ENCODE measurements around the gene EVA1B. TPM values are rescaled to one million over a fixed set of nuclear protein-coding genes. Genes with fewer than 3 reads are reported as not detected.

Gene EVA1B, protein sequence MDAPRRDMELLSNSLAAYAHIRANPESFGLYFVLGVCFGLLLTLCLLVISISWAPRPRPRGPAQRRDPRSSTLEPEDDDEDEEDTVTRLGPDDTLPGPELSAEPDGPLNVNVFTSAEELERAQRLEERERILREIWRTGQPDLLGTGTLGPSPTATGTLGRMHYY
- polyA plus RNA-seq (2011; rRNA removed) (101 and 133 TPM in 2 replicates), polyA minus RNA-seq (2011; rRNA and poly(A)+ RNA removed) (18.2 and 21.1 TPM in 2 replicates)

DNA sequence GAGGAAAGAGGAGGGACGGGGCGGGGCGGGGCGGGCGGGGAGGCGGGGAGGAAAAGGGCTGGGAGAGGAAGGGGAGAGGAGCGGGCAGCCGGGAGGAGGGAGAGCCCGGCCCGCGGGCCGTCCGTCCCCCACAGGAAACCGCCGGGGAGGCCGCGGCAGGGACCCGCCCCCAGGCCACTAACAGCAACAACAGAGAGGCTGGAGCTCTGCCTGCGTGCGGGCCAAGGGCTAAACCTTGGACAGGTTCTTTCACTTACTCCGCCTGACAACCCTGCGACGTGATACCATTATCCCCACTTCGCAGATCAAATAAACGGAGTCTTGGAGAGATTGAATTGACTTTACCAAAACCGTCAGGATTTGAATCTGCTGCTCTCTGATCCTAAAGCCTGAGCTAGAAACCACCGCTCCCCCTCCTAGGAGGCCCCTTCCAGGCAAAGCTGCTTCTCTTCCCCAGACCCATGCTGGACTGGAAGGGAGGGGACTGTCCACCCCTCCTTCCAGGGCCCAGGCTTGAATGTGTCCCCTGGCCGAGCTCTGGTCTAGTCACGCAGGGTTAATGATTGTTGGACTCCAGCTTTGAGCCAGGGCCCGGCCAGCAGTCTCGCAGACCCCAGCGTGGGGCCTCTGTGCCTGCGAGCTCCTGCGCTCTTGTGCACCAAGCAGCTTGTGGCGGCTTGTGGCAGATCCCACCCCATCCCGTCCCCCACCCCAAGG lies at the start of gene EVA1B:
Gene EVA1B, minus strand, starts transcription at position 10 of the 717 bp plus-strand sequence. CDS start 608 bp downstream, outside the sequence.
- peak; percentile 52 for DNase-seq (ENCODE audit: low read depth)
- Histone ChIP-seq H3K4me3 (ENCODE audit: low read depth, low read length) (peak within 1 kb of the TSS; percentile 81), H3K27me3 (ENCODE audit: control insufficient read depth, insufficient read depth, low read length) (no peaks in the 10 kb centered on the region), H3K36me3 (ENCODE audit: control insufficient read depth, insufficient read depth, low read length) (peaks cover 15% of the 10 kb centered on the region)
- POLR2A ChIA-PET, result interaction anchor here (0.9 kb wide), 1 partner anchor 190 kb away, joined by 4 read pairs; no protein-coding TSS in a partner anchor
- TF ChIP-seq, protein P1, sequence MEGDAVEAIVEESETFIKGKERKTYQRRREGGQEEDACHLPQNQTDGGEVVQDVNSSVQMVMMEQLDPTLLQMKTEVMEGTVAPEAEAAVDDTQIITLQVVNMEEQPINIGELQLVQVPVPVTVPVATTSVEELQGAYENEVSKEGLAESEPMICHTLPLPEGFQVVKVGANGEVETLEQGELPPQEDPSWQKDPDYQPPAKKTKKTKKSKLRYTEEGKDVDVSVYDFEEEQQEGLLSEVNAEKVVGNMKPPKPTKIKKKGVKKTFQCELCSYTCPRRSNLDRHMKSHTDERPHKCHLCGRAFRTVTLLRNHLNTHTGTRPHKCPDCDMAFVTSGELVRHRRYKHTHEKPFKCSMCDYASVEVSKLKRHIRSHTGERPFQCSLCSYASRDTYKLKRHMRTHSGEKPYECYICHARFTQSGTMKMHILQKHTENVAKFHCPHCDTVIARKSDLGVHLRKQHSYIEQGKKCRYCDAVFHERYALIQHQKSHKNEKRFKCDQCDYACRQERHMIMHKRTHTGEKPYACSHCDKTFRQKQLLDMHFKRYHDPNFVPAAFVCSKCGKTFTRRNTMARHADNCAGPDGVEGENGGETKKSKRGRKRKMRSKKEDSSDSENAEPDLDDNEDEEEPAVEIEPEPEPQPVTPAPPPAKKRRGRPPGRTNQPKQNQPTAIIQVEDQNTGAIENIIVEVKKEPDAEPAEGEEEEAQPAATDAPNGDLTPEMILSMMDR (IDR thresholded peaks at IDR 0.05; ENCODE audit: insufficient read depth, low read depth, low read length), result no peak
- CTCF ChIA-PET, result interaction anchor here (1.0 to 5.5 kb wide), 5 partner anchors 19 to 189 kb away, joined by 3 to 25 read pairs (median 4); partner anchors contain the start of gene TRAPPC3

DNA sequence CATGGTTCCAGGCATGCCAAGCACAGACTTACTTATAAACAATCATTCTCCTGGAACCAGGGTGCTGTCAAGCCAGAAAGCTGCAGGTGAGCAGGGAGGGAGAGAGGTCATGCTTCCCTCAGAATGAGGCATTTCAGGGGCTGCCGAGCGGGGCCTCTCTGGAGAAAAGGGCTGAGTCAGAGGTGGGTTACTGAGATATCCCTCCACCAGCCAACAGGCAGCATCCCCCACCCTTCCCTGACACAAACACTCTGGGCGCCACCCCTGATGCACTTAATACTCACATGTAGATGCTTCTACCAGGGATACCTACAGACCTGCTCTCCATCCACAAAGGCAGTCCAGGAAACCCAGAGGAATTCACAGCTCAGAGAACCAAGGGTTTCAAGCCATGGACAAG lies 49.2 kb upstream of the EVA1B start:
- POLR2A ChIA-PET, result interaction anchor here (0.6 kb wide), 2 partner anchors 14 to 51 kb away, joined by 3 to 6 read pairs; no protein-coding TSS in a partner anchor

DNA sequence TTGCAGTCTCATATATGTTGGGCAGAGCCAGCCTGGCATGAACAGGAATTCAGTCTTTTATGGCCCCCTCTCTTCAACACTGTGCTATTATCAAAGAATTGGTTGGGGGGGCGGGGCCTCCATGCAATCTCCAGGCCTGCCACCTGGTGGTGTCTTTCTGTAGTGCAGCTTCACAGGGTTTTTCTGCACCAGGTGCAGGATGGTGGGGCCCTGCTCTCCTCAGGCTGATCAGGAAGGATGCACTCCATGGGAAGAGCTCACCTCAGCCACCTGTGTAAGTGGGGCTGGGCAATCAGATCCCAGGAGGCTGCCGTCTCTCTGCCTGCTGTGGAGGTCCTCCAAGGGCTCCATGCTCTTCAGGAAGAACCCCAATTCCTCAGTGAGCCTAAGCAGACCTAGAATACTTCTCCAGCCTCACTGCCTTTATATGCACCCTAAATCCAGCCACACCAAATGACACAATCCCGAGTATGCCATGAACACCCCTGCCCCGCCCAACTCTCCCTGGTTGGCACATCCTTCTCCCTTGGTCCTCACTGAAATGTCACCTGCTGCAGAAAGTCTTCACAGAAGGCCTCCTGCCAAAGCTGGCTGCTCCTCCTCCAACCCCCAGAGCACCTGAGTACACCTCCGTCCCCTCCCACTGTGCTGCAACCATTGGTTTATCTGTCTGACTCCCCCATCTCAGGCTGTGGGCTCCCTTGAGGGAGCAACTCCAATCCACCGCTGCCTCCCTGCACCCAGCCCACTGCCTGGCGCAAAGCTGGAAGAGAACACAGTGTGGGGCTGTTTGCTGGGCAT lies 45.8 kb upstream of the EVA1B start:
- POLR2A ChIA-PET, result no interaction called here

More for the DNA sequence above, 49.2 kb upstream of the EVA1B start:
- no peak overlapping the region for H3K4me3 ChIP-seq (ENCODE audit: low read depth, low read length)
- CTCF ChIA-PET, result interaction anchor here (0.7 to 1.7 kb wide), 4 partner anchors 20 to 223 kb away, joined by 3 to 6 read pairs (median 4); partner anchors contain the start of gene TRAPPC3
- no peaks in the 10 kb centered on the region for H3K27me3 ChIP-seq (ENCODE audit: control insufficient read depth, insufficient read depth, low read length)
- TF ChIP-seq, protein P1 (IDR thresholded peaks at IDR 0.05; ENCODE audit: insufficient read depth, low read depth, low read length), result no peak
- DNase-seq (ENCODE audit: low read depth), result no peak
- peaks cover 5% of the 10 kb centered on the region for H3K36me3 ChIP-seq (ENCODE audit: control insufficient read depth, insufficient read depth, low read length)

DNA sequence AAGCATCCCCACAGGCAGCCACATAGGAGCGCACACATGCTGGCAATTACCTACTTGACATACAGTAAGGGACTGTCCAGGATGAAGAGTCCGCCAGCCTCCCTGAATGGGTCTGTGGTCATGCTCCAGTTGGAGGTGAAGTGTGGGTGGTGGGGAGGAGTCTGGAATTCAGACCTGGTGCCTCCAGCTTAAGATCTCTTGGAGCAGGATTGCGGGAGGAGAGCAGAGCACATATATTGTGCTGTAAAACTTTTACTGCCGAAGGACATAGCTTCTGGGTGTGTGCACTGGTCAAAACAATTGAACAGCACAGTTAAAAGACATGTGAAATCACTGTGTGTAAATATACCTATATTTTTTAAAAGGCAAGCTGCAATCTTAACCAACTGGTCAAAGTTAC lies 44.4 kb upstream of the EVA1B start:
- DNase-seq (ENCODE audit: low read depth), result no peak
- H3K4me3 ChIP-seq (ENCODE audit: low read depth, low read length), result no peak overlapping the region
- TF ChIP-seq, protein P1 (IDR thresholded peaks at IDR 0.05; ENCODE audit: insufficient read depth, low read depth, low read length), result no peak
- ChIA-PET CTCF (interaction anchor here (0.8 to 5.8 kb wide), 14 partner anchors 7 to 68 kb away, joined by 3 to 88 read pairs (median 6); no protein-coding TSS in a partner anchor), POLR2A (no interaction called here)
- H3K27me3 ChIP-seq (ENCODE audit: control insufficient read depth, insufficient read depth, low read length), result no peaks in the 10 kb centered on the region
- H3K36me3 ChIP-seq (ENCODE audit: control insufficient read depth, insufficient read depth, low read length), result peaks cover 6% of the 10 kb centered on the region

More for the DNA sequence above, 45.8 kb upstream of the EVA1B start:
- no peak for DNase-seq (ENCODE audit: low read depth)
- Histone ChIP-seq H3K36me3 (ENCODE audit: control insufficient read depth, insufficient read depth, low read length) (peaks cover 6% of the 10 kb centered on the region), H3K4me3 (ENCODE audit: low read depth, low read length) (no peak overlapping the region), H3K27me3 (ENCODE audit: control insufficient read depth, insufficient read depth, low read length) (no peaks in the 10 kb centered on the region)
- TF ChIP-seq, protein P1 (IDR thresholded peaks at IDR 0.05; ENCODE audit: insufficient read depth, low read depth, low read length), result peak; percentile 94
- CTCF ChIA-PET, result interaction anchor here (0.6 to 5.8 kb wide), 19 partner anchors 8 to 235 kb away, joined by 3 to 88 read pairs (median 5); no protein-coding TSS in a partner anchor

Measured in BJ (cell line).